Immature natural killer cell (primary cell): ENCODE measurements around the gene IRF2BP1. TPM values are rescaled to one million over a fixed set of nuclear protein-coding genes. Genes with fewer than 3 reads are reported as not detected.
A peak's percentile ranks its signal among the peaks of the same experiment; 100 is the strongest.

ENCODE experiments used
- DNase-seq, 3 donors: peaks; one replicate each; pipeline ENCODE4 v3.0.0; 2022; ENCODE audit warnings: mixed read lengths in 1 of 3
- H3K27ac Mint-ChIP-seq, 6 donors: one replicate each; pipeline ENCODE4 v1.8.0; 2020; ENCODE audit warnings: mixed read lengths in 6 of 6, mild to moderate bottlenecking in 5 of 6, inconsistent platforms in 4 of 6, moderate library complexity in 3 of 6
- H3K27me3 Mint-ChIP-seq, 3 donors: one replicate each; pipeline ENCODE4 v1.8.0; 2020 to 2021; ENCODE audit warnings: low read depth in 3 of 3, mild to moderate bottlenecking in 3 of 3, mixed read lengths in 3 of 3, moderate library complexity in 3 of 3, inconsistent platforms in 1 of 3
- H3K36me3 Mint-ChIP-seq, 3 donors: one replicate each; pipeline ENCODE4 v1.8.0; 2020; ENCODE audit warnings: mixed read lengths in 3 of 3, inconsistent platforms in 2 of 3, mild to moderate bottlenecking in 2 of 3
- H3K4me1 Mint-ChIP-seq, 2 donors: one replicate each; pipeline ENCODE4 v1.8.0; 2020; ENCODE audit warnings: inconsistent platforms in 2 of 2, mild to moderate bottlenecking in 2 of 2, mixed read lengths in 2 of 2, moderate library complexity in 1 of 2
- H3K4me3 Mint-ChIP-seq, 5 donors: one replicate each; pipeline ENCODE4 v1.8.0; 2020; ENCODE audit warnings: mild to moderate bottlenecking in 5 of 5, mixed read lengths in 5 of 5, inconsistent platforms in 3 of 5, moderate library complexity in 3 of 5
- H3K9me3 Mint-ChIP-seq, 6 donors: one replicate each; pipeline ENCODE4 v1.8.0; 2020; ENCODE audit warnings: mild to moderate bottlenecking in 6 of 6, mixed read lengths in 6 of 6, inconsistent platforms in 4 of 6, moderate library complexity in 3 of 6
- polyA plus RNA-seq, 3 donors: library from polyadenylated mRNA; unstranded; fragments of 300-500 nt; fragmentation: Illumina TruSeq; gene quantifications; one replicate each; pipeline ENCODE4 v1.2.3, GENCODE V29; 2021

Gene IRF2BP1, protein sequence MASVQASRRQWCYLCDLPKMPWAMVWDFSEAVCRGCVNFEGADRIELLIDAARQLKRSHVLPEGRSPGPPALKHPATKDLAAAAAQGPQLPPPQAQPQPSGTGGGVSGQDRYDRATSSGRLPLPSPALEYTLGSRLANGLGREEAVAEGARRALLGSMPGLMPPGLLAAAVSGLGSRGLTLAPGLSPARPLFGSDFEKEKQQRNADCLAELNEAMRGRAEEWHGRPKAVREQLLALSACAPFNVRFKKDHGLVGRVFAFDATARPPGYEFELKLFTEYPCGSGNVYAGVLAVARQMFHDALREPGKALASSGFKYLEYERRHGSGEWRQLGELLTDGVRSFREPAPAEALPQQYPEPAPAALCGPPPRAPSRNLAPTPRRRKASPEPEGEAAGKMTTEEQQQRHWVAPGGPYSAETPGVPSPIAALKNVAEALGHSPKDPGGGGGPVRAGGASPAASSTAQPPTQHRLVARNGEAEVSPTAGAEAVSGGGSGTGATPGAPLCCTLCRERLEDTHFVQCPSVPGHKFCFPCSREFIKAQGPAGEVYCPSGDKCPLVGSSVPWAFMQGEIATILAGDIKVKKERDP
- polyA plus RNA-seq, result 1 to 10 TPM; 3.4 to 9.4 (median 7.0) TPM

GRCh38 chr19:45885556-45886426, at the start of gene IRF2BP1:
Gene IRF2BP1 (minus strand): TSS chr19:45886141. CDS start chr19:45885774, 367 bp downstream.
- H3K4me3 Mint-ChIP-seq, result peak within 1 kb of the TSS; percentile 96 to 100 (median 97)
- peak within 1 kb of the TSS; percentile 94 to 99 (median 96) for H3K27ac Mint-ChIP-seq
- H3K9me3 Mint-ChIP-seq, result no peaks in the 10 kb centered on the region
- DNase-seq, result peak; percentile 88 to 91 (median 90)
- peaks cover 0 to 4% (median 3%) of the 10 kb centered on the region in 3 donors for H3K36me3 Mint-ChIP-seq
- H3K27me3 Mint-ChIP-seq, result peaks cover 4 to 13% (median 9%) of the 10 kb centered on the region in 3 donors
- H3K4me1 Mint-ChIP-seq, result peaks cover 22 to 27% of the 10 kb centered on the region in 2 donors

- H3K9me3 Mint-ChIP-seq, result peaks cover 0 to 3% (median 0%) of the 10 kb centered on the region in 6 donors
These were observed 49.3 kb upstream of the IRF2BP1 start for GRCh38 chr19:45935267-45935666.

DNA sequence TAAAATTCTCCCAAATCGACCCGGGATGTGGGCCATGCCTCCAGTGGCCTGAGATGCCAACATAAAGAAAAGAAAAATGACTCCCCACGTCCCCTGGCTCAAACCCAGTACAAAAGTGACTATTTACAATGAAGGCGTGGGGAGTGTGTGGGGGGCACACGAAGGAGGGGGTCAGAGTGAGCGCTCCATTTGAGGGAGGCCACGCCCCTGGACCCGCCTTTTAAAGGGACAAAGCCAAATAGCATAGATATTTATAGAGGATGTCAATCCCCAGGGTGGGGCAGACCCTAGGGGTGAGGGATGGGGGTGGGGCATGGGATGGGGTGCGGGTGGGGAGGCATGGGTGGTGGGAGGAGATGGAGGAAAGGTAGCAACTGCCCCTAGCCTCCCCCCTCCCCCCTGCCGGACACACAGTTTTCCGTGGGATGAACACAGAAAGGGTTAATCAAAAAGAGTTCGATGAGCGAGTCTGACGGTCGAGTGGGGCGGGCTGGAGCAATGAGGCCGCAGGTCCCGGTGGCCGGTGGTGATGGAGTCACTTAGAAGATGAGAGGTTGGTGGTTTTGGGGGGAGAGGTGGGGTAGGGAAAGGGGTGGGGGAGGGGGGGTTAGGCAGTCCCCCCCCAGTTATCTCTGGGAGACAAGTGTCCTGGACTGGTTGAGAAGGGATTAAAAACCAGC, 48.8 kb upstream of the IRF2BP1 start:
- Mint-ChIP-seq H3K27ac (no peak overlapping the region), H3K27me3 (peaks cover 12 to 34% (median 12%) of the 10 kb centered on the region in 3 donors), H3K4me3 (no peak overlapping the region)

More at GRCh38 chr19:45935267-45935666, 49.3 kb upstream of the IRF2BP1 start:
- Mint-ChIP-seq H3K4me3 (no peak overlapping the region), H3K27ac (no peak overlapping the region), H3K36me3 (no peaks in the 10 kb centered on the region), H3K27me3 (peaks cover 12 to 36% (median 12%) of the 10 kb centered on the region in 3 donors), H3K4me1 (peaks cover 0 to 1% of the 10 kb centered on the region in 2 donors)
- no peak for DNase-seq

GRCh38 chr19:45933759-45934158, 47.8 kb upstream of the IRF2BP1 start:
- Mint-ChIP-seq H3K9me3 (no peaks in the 10 kb centered on the region), H3K36me3 (no peaks in the 10 kb centered on the region), H3K27me3 (peaks cover 10 to 28% (median 12%) of the 10 kb centered on the region in 3 donors), H3K4me1 (peaks cover 0 to 2% of the 10 kb centered on the region in 2 donors), H3K27ac (no peak overlapping the region), H3K4me3 (no peak overlapping the region)
- DNase-seq, result no peak

More for the DNA sequence above, 48.8 kb upstream of the IRF2BP1 start:
- DNase-seq, result no peak
- Mint-ChIP-seq H3K36me3 (no peaks in the 10 kb centered on the region), H3K9me3 (peaks cover 0 to 3% (median 0%) of the 10 kb centered on the region in 6 donors), H3K4me1 (peaks cover 0 to 1% of the 10 kb centered on the region in 2 donors)

- Mint-ChIP-seq H3K36me3 (no peaks in the 10 kb centered on the region), H3K4me1 (peaks cover 8 to 9% of the 10 kb centered on the region in 2 donors), H3K9me3 (no peaks in the 10 kb centered on the region), H3K27me3 (peaks cover 7 to 13% (median 10%) of the 10 kb centered on the region in 3 donors), H3K27ac (no peak overlapping the region), H3K4me3 (no peak overlapping the region)
- DNase-seq, result no peak
These were observed 45.1 kb upstream of the IRF2BP1 start for GRCh38 chr19:45931055-45931454.

GRCh38 chr19:45929247-45929646, 43.3 kb upstream of the IRF2BP1 start:
- no peaks in the 10 kb centered on the region for H3K9me3 Mint-ChIP-seq

GRCh38 chr19:45927565-45928261, 41.8 kb upstream of the IRF2BP1 start:
- DNase-seq, result peak; percentile 74 to 84 (median 80)
- no peaks in the 10 kb centered on the region for H3K9me3 Mint-ChIP-seq
- H3K27ac Mint-ChIP-seq, result peak overlapping the region in 1 of 6 donors; percentile 73
- H3K4me3 Mint-ChIP-seq, result peak overlapping the region in 4 of 5 donors; percentile 27 to 52 (median 37)
- no peaks in the 10 kb centered on the region for H3K36me3 Mint-ChIP-seq
- peaks cover 2 to 8% (median 4%) of the 10 kb centered on the region in 3 donors for H3K27me3 Mint-ChIP-seq
- peaks cover 8 to 9% of the 10 kb centered on the region in 2 donors for H3K4me1 Mint-ChIP-seq

More at GRCh38 chr19:45929247-45929646, 43.3 kb upstream of the IRF2BP1 start:
- Mint-ChIP-seq H3K4me1 (peaks cover 8 to 9% of the 10 kb centered on the region in 2 donors), H3K36me3 (no peaks in the 10 kb centered on the region), H3K27me3 (peaks cover 3 to 13% (median 4%) of the 10 kb centered on the region in 3 donors), H3K4me3 (no peak overlapping the region), H3K27ac (no peak overlapping the region)
- DNase-seq, result no peak

GRCh38 chr19:45924891-45925447, 39.0 kb upstream of the IRF2BP1 start:
- Mint-ChIP-seq H3K27me3 (peaks cover 5 to 9% (median 6%) of the 10 kb centered on the region in 3 donors), H3K27ac (no peak overlapping the region), H3K4me3 (no peak overlapping the region), H3K9me3 (no peaks in the 10 kb centered on the region), H3K36me3 (no peaks in the 10 kb centered on the region), H3K4me1 (peaks cover 8 to 9% of the 10 kb centered on the region in 2 donors)
- DNase-seq, result no peak

DNA sequence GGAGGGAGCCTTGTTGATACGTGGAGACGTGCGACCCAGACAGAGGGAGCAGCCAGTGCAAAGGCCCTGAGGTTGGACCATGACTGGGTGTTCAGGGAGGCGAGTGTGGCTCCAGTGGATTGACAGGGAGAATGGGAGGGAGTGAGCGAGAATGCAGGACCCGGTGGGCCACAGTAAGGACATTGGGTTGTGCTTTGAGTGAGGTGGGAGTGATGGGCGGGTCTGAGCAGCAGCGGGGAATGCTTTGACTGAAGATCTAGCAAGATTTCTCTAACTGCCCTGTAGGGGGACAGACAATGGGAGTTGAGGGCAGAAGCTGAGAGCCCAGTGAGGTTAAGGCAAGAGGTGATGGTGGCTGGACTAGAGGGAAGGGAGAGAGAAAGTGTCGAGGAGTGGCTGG, 36.3 kb upstream of the IRF2BP1 start:
- Mint-ChIP-seq H3K4me3 (no peak overlapping the region), H3K4me1 (peaks cover 2 to 4% of the 10 kb centered on the region in 2 donors), H3K27me3 (peaks cover 10 to 15% (median 13%) of the 10 kb centered on the region in 3 donors), H3K27ac (no peak overlapping the region), H3K36me3 (no peaks in the 10 kb centered on the region), H3K9me3 (no peaks in the 10 kb centered on the region)
- DNase-seq, result peak in 2 of 3 donors; percentile 29 to 37

DNA sequence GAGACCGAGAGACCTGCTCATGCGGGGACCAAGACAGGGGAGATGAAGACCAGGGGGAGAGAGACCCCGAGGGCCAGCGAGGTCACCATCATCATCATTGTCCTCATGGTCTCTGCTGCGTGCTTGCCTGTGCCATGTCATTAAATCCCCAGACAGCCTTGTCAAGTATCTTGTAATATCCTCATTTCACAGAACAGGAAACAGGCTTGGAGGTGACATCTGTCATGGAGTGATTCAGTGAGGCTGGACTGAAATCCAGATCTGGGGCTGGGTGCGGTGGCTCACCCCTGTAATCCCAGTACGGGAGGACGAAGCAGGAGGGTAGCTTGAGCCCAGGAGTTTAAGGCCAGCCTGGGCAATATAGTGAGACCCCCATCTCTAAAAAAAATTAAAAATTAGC, 34.5 kb upstream of the IRF2BP1 start:
- H3K27ac Mint-ChIP-seq, result no peak overlapping the region

DNA sequence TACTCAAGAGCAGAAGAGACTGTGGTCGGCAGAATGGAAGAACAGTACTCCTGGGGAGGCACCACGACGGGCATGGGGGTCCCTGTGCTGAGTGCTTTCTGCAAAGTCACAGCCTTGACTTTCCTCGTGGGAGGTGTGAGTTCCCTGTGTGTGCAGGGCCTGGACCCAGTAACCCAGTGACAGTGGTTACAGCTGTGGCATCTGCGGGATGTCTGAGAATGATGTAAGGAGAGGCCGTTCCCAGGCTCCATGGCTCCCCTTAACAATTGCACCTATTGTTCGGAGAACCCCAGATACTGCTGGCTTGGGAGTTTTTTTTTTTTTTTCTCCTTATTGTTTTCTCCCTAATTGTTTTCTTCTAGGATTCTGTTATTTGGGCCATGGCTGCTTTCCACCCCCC, 33.7 kb upstream of the IRF2BP1 start:
- H3K27ac Mint-ChIP-seq, result no peak overlapping the region
- no peaks in the 10 kb centered on the region for H3K36me3 Mint-ChIP-seq

More for the DNA sequence above, 34.5 kb upstream of the IRF2BP1 start:
- no peak for DNase-seq
- H3K4me3 Mint-ChIP-seq, result no peak overlapping the region
- no peaks in the 10 kb centered on the region for H3K36me3 Mint-ChIP-seq
- peaks cover 12 to 18% (median 13%) of the 10 kb centered on the region in 3 donors for H3K27me3 Mint-ChIP-seq
- H3K9me3 Mint-ChIP-seq, result no peaks in the 10 kb centered on the region
- no peaks in the 10 kb centered on the region for H3K4me1 Mint-ChIP-seq

GRCh38 chr19:45918721-45919120, 32.8 kb upstream of the IRF2BP1 start:
- Mint-ChIP-seq H3K27ac (no peak overlapping the region), H3K4me3 (no peak overlapping the region), H3K36me3 (no peaks in the 10 kb centered on the region), H3K27me3 (peaks cover 10 to 19% (median 15%) of the 10 kb centered on the region in 3 donors), H3K9me3 (no peaks in the 10 kb centered on the region), H3K4me1 (no peaks in the 10 kb centered on the region)
- no peak for DNase-seq

More for the DNA sequence above, 33.7 kb upstream of the IRF2BP1 start:
- Mint-ChIP-seq H3K4me1 (no peaks in the 10 kb centered on the region), H3K27me3 (peaks cover 12 to 18% (median 15%) of the 10 kb centered on the region in 3 donors), H3K4me3 (no peak overlapping the region), H3K9me3 (no peaks in the 10 kb centered on the region)
- no peak for DNase-seq
